Astrocyte (in vitro differentiated cells and primary cell): ENCODE data around the gene IL5. TPM values are rescaled to one million over a fixed set of nuclear protein-coding genes. Genes with fewer than 3 reads are reported as not detected.
"Not testable (repeated sequence)": the region's sequence is repeated elsewhere in the genome, so short reads cannot be mapped to it uniquely, and the experiment has no call there.

Experiments
- DNase-seq: peaks from one replicate; pipeline ENCODE4 v3.0.0-alpha.2; 2010; ENCODE audit warnings: low read depth
- FAIRE-seq: peaks from 2 replicates; lab custom pipeline; 2011; peaks lifted over from hg19 to GRCh38; lab: Jason Lieb, UNC
- H2AFZ ChIP-seq: 2 replicates; pipeline ENCODE4 v1.6.0; 2012; ENCODE audit warnings: low read depth, low read length, inconsistent platforms
- H3K27ac ChIP-seq: 2 replicates; pipeline ENCODE4 v1.5.1; 2011; ENCODE audit warnings: low read depth, low read length, inconsistent platforms
- H3K27me3 ChIP-seq: 2 replicates; pipeline ENCODE4 v1.6.0; 2011; ENCODE audit warnings: low read length, inconsistent platforms; ENCODE audit not compliant: insufficient read depth
- H3K36me3 ChIP-seq: 2 replicates; pipeline ENCODE4 v1.5.1; 2011; ENCODE audit warnings: low read length, inconsistent platforms; ENCODE audit not compliant: insufficient read depth
- H3K4me1 ChIP-seq: 2 replicates; pipeline ENCODE4 v1.5.1; 2011; ENCODE audit warnings: low read length, inconsistent platforms; ENCODE audit not compliant: insufficient read depth
- H3K4me2 ChIP-seq: 2 replicates; pipeline ENCODE4 v1.6.0; 2012; ENCODE audit warnings: low read length, inconsistent platforms
- H3K4me3 ChIP-seq: 2 replicates; pipeline ENCODE4 v1.5.1; 2011; ENCODE audit warnings: low read depth, mild to moderate bottlenecking, low read length, inconsistent platforms; ENCODE audit not compliant: insufficient read depth
- H3K79me2 ChIP-seq: 2 replicates; pipeline ENCODE4 v1.6.0; 2012; ENCODE audit warnings: mild to moderate bottlenecking, low read length, inconsistent platforms; ENCODE audit not compliant: insufficient read depth
- H3K9ac ChIP-seq: 2 replicates; pipeline ENCODE4 v1.6.0; 2012; ENCODE audit warnings: mild to moderate bottlenecking, low read length, inconsistent platforms
- H3K9me3 ChIP-seq: 2 replicates; pipeline ENCODE4 v1.5.1; 2012; ENCODE audit warnings: low read depth, mild to moderate bottlenecking, low read length, inconsistent platforms; ENCODE audit not compliant: insufficient read depth
- H4K20me1 ChIP-seq: 2 replicates; pipeline ENCODE4 v1.6.0; 2012; ENCODE audit warnings: low read length, inconsistent platforms; ENCODE audit not compliant: insufficient read depth
- H3K27ac Mint-ChIP-seq: one replicate; pipeline ENCODE4 v1.8.0; 2021; ENCODE audit warnings: mild to moderate bottlenecking, mixed read lengths; ENCODE audit not compliant: unreplicated experiment
- H3K27me3 Mint-ChIP-seq: one replicate; pipeline ENCODE4 v1.8.0; 2021; ENCODE audit warnings: low read depth, mixed read lengths; ENCODE audit not compliant: unreplicated experiment
- H3K36me3 Mint-ChIP-seq: one replicate; pipeline ENCODE4 v1.8.0; 2021; ENCODE audit warnings: low read depth, mixed read lengths; ENCODE audit not compliant: unreplicated experiment
- H3K4me1 Mint-ChIP-seq: one replicate; pipeline ENCODE4 v1.8.0; 2021; ENCODE audit warnings: low read depth, mixed read lengths; ENCODE audit not compliant: unreplicated experiment
- H3K4me3 Mint-ChIP-seq: one replicate; pipeline ENCODE4 v1.8.0; 2021; ENCODE audit warnings: mild to moderate bottlenecking, moderate library complexity, mixed read lengths; ENCODE audit not compliant: unreplicated experiment
- H3K9me3 Mint-ChIP-seq: one replicate; pipeline ENCODE4 v1.8.0; 2021; ENCODE audit warnings: mild to moderate bottlenecking, mixed read lengths; ENCODE audit not compliant: unreplicated experiment
- EZH2 ChIP-seq: IDR thresholded peaks from 2 replicates; pipeline ENCODE4 v1.6.1; 2012; ENCODE audit warnings: mild to moderate bottlenecking, low read length, inconsistent platforms; ENCODE audit not compliant: insufficient read depth
- total RNA-seq: library from RNA; stranded (reverse); gene quantifications from 2 replicates; pipeline ENCODE4 v1.2.1, GENCODE V29; 2021
- TF ChIP-seq, protein P1 (sequence below): IDR thresholded peaks from 2 replicates; pipeline ENCODE4 v1.5.1; 2011; ENCODE audit warnings: low read depth, mild to moderate bottlenecking, inconsistent platforms, low read length, moderate library complexity; ENCODE audit not compliant: insufficient read depth

IL5 gene
- total RNA-seq, 1 donor from 2014 or later = not detected

DNA sequence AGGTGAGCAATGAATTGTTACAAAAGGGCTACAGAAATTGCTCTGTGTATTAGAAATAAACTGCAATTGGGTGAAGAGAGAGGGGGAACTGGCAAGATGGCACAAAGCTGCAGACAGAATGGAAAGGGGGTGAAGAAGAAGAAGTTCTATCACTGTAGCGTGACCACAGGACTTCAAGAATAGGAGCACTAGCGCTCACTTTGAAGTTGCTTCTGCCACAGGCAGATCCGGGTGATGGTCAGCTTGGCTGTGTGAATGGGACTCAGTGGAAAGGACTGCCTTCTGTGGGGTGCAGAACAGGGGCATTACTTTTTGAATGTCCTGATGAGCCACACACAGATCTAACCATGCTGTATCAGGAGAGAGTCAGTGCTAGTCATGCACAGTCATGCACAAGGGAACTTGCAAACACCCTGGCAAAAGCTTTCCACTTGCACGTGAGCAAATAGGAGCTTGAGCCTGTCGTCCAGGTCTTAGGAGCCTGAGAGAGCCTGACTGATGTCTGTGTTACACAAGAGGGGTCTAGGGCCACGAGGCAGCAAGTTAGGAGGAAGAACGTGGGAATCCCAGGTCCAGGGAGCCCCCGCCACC lies 16.3 kb downstream of the IL5 start:
- H3K4me1 ChIP-seq = no peaks in the 10 kb centered on the region
- no peak overlapping the region for H3K9ac ChIP-seq
- H3K27ac Mint-ChIP-seq = no peak overlapping the region
- no peak for TF ChIP-seq EZH2
- TF ChIP-seq, protein P1, sequence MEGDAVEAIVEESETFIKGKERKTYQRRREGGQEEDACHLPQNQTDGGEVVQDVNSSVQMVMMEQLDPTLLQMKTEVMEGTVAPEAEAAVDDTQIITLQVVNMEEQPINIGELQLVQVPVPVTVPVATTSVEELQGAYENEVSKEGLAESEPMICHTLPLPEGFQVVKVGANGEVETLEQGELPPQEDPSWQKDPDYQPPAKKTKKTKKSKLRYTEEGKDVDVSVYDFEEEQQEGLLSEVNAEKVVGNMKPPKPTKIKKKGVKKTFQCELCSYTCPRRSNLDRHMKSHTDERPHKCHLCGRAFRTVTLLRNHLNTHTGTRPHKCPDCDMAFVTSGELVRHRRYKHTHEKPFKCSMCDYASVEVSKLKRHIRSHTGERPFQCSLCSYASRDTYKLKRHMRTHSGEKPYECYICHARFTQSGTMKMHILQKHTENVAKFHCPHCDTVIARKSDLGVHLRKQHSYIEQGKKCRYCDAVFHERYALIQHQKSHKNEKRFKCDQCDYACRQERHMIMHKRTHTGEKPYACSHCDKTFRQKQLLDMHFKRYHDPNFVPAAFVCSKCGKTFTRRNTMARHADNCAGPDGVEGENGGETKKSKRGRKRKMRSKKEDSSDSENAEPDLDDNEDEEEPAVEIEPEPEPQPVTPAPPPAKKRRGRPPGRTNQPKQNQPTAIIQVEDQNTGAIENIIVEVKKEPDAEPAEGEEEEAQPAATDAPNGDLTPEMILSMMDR = no peak
- no peaks in the 10 kb centered on the region for H3K36me3 Mint-ChIP-seq
- H3K27me3 Mint-ChIP-seq = peaks cover 22% of the 10 kb centered on the region
- H3K27ac ChIP-seq = no peak overlapping the region
- H3K9me3 Mint-ChIP-seq = no peaks in the 10 kb centered on the region
- no peaks in the 10 kb centered on the region for H3K36me3 ChIP-seq
- H2AFZ ChIP-seq = no peak overlapping the region
- no peak for DNase-seq
- peaks cover 3% of the 10 kb centered on the region for H4K20me1 ChIP-seq
- no peak overlapping the region for H3K4me3 ChIP-seq
- no peaks in the 10 kb centered on the region for H3K9me3 ChIP-seq
- peaks cover 21% of the 10 kb centered on the region for H3K27me3 ChIP-seq
- no peaks in the 10 kb centered on the region for H3K79me2 ChIP-seq
- FAIRE-seq = no peak
- no peak overlapping the region for H3K4me2 ChIP-seq
- H3K4me3 Mint-ChIP-seq = no peak overlapping the region
- peaks cover 1% of the 10 kb centered on the region for H3K4me1 Mint-ChIP-seq

- peak overlapping the region; percentile 77 for H3K4me2 ChIP-seq
- no peaks in the 10 kb centered on the region for H3K36me3 ChIP-seq
- DNase-seq (no peak), FAIRE-seq (no peak)
- H3K4me1 Mint-ChIP-seq = peaks cover 1% of the 10 kb centered on the region
- TF ChIP-seq EZH2 = no peak
- TF ChIP-seq, protein P1 = peak; percentile 87
- H3K27ac ChIP-seq = no peak overlapping the region
- peaks cover 15% of the 10 kb centered on the region for H3K27me3 ChIP-seq
- no peak overlapping the region for H3K27ac Mint-ChIP-seq
- H3K9ac ChIP-seq = no peak overlapping the region
- no peak overlapping the region for H3K4me3 Mint-ChIP-seq
- H2AFZ ChIP-seq = peak overlapping the region; percentile 43
- no peak overlapping the region for H3K4me3 ChIP-seq
- H3K36me3 Mint-ChIP-seq = no peaks in the 10 kb centered on the region
- no peaks in the 10 kb centered on the region for H3K9me3 Mint-ChIP-seq
- H4K20me1 ChIP-seq = peaks cover 3% of the 10 kb centered on the region
- peaks cover 18% of the 10 kb centered on the region for H3K27me3 Mint-ChIP-seq
- no peaks in the 10 kb centered on the region for H3K79me2 ChIP-seq
- H3K9me3 ChIP-seq = no peaks in the 10 kb centered on the region
- no peaks in the 10 kb centered on the region for H3K4me1 ChIP-seq
These were observed 16.9 kb downstream of the IL5 start for GRCh38 chr5:132526290-132526973.

GRCh38 chr5:132525299-132525724 lies 18.0 kb downstream of the IL5 start:
- H3K27me3 Mint-ChIP-seq = peaks cover 18% of the 10 kb centered on the region
- Histone ChIP-seq H3K36me3 (no peaks in the 10 kb centered on the region), H3K9me3 (no peaks in the 10 kb centered on the region), H2AFZ (no peak overlapping the region), H3K4me2 (no peak overlapping the region), H3K27ac (no peak overlapping the region), H3K79me2 (no peaks in the 10 kb centered on the region), H3K9ac (no peak overlapping the region), H3K4me3 (no peak overlapping the region), H3K27me3 (peaks cover 15% of the 10 kb centered on the region), H3K4me1 (no peaks in the 10 kb centered on the region), H4K20me1 (peaks cover 3% of the 10 kb centered on the region)
- no peaks in the 10 kb centered on the region for H3K36me3 Mint-ChIP-seq
- no peak overlapping the region for H3K4me3 Mint-ChIP-seq
- H3K9me3 Mint-ChIP-seq = no peaks in the 10 kb centered on the region
- no peak for TF ChIP-seq EZH2
- TF ChIP-seq, protein P1 = no peak
- peaks cover 1% of the 10 kb centered on the region for H3K4me1 Mint-ChIP-seq
- no peak overlapping the region for H3K27ac Mint-ChIP-seq
- DNase-seq (no peak), FAIRE-seq (no peak)

GRCh38 chr5:132524877-132525276 lies 18.4 kb downstream of the IL5 start:
- not testable (repeated sequence) for H3K36me3 Mint-ChIP-seq, H3K27ac ChIP-seq, H3K4me2 ChIP-seq, H3K36me3 ChIP-seq, H3K27ac Mint-ChIP-seq, FAIRE-seq, H3K79me2 ChIP-seq, H3K9ac ChIP-seq, DNase-seq, H4K20me1 ChIP-seq, H3K4me1 Mint-ChIP-seq, H3K4me3 Mint-ChIP-seq, H3K9me3 ChIP-seq, H3K4me3 ChIP-seq, H3K9me3 Mint-ChIP-seq, H2AFZ ChIP-seq, H3K4me1 ChIP-seq
- H3K27me3 Mint-ChIP-seq = peaks cover 18% of the 10 kb centered on the region
- H3K27me3 ChIP-seq = peaks cover 15% of the 10 kb centered on the region
